ENCODE data around the gene LAMC2. TPM values are rescaled to one million over a fixed set of nuclear protein-coding genes. Genes with fewer than 3 reads are reported as not detected.

LAMC2 gene
- total and polyA plus RNA-seq, 2 of the 8 experiments (the other 6 are each of a cell fraction or from before 2014, with no cell fraction given): 4.6 to 12.9 TPM

GRCh38 chr1:183193963-183194525 is 8.0 kb downstream of the LAMC2 start:
- Histone ChIP-seq H2BK15ac (ENCODE audit: low read length) (no peak overlapping the region), H2BK12ac (ENCODE audit: low read depth, low read length) (no peak overlapping the region), H3K27ac (ENCODE audit: low read depth, low read length) (no peak overlapping the region), H3K4ac (replicated peaks; ENCODE audit: insufficient read length, low read depth, low read length) (no peak overlapping the region), H4K8ac (ENCODE audit: extremely low read depth, insufficient read depth, low read length) (no peak overlapping the region), H3K14ac (ENCODE audit: insufficient read length) (no peak overlapping the region), H3K18ac (ENCODE audit: extremely low read depth, low read length) (peak overlapping the region; percentile 56; the same call in 1 of the 2 replicates), H2BK20ac (ENCODE audit: low read length) (no peak overlapping the region; the same call in 1 of the 2 replicates), H3K36me3 (ENCODE audit: control insufficient read depth in 2 of 4, insufficient read depth in 4 of 4, low read length in 3 of 4) (no peaks in the 10 kb centered on the region), H2AK5ac (ENCODE audit: low read depth, low read length) (no peak overlapping the region), H2BK5ac (ENCODE audit: low read depth, low read length) (0 out of 2 replicates have a peak overlapping the region, but pooled peaks have one; percentile 54), H4K20me1 (replicated peaks in 1 of 2; ENCODE audit: control insufficient read depth in 1 of 2, insufficient read depth in 2 of 2, low read length in 2 of 2) (no peaks in the 10 kb centered on the region), H3K4me1 (replicated peaks in 1 of 4; ENCODE audit: control insufficient read depth in 3 of 4, insufficient read depth in 4 of 4, low read length in 3 of 4) (peaks cover 5 to 11% (median 8%) of the 10 kb centered on the region in 4 experiments; a peak in 6 of 7 replicates), H3K23me2 (ENCODE audit: low read depth, low read length) (no peaks in the 10 kb centered on the region), H3K23ac (ENCODE audit: insufficient read length) (no peak overlapping the region), H3K27me3 (replicated peaks in 1 of 4; ENCODE audit: control insufficient read depth in 3 of 4, extremely low read depth in 1 of 4, insufficient read depth in 3 of 4, low read length in 3 of 4) (no peaks in the 10 kb centered on the region), H3K79me2 (ENCODE audit: control insufficient read depth in 1 of 2, insufficient read depth in 2 of 2, low read length in 2 of 2) (no peaks in the 10 kb centered on the region), H3K9me3 (ENCODE audit: insufficient read depth in 2 of 2, low read depth in 1 of 2, low read length in 1 of 2) (no peaks in the 10 kb centered on the region), H3K4me2 (ENCODE audit: insufficient read depth in 1 of 2, low read depth in 2 of 2, low read length in 2 of 2) (no peak overlapping the region; a peak in 1 of 4 replicates), H2AFZ (ENCODE audit: low read length) (no peak overlapping the region), H4K91ac (replicated peaks; ENCODE audit: insufficient read length, low read length) (no peak overlapping the region), H4K5ac (ENCODE audit: insufficient read length, low read depth, low read length) (no peak overlapping the region), H2BK120ac (replicated peaks; ENCODE audit: low read depth, low read length) (no peak overlapping the region), H3K56ac (replicated peaks; ENCODE audit: insufficient read length, low read depth, low read length) (no peak overlapping the region), H3K79me1 (ENCODE audit: low read depth, low read length) (no peaks in the 10 kb centered on the region), H3K4me3 (ENCODE audit: extremely low read depth in 1 of 4, insufficient read depth in 2 of 4, low read depth in 3 of 4, low read length in 4 of 4) (no peak overlapping the region), H3K9ac (replicated peaks in 1 of 4; ENCODE audit: extremely low read depth in 1 of 4, low read depth in 3 of 4, low read length in 3 of 4) (no peak overlapping the region)
- ChIA-PET POLR2A (ENCODE audit: partially characterized antibody) (no interaction called here), CTCF (ENCODE audit: partially characterized antibody) (no interaction called here)
- DNase-seq (ENCODE audit: low read depth in 1 of 2, low spot score in 2 of 2) (no peak), FAIRE-seq (no peak)
- 78% methylated on average over 4 of the region's 4 CpGs; no CpG with 5 or more reads in 1 of the 2 experiments for WGBS, 2 experiments (ENCODE audit: extremely low coverage in 1 of 2, insufficient coverage in 1 of 2, insufficient read length in 1 of 2, insufficient replicate concordance in 2 of 2, low coverage in 1 of 2, low lambda C conversion rate in 2 of 2, missing lambda C conversion rate in 1 of 2)
- TF ChIP-seq CTCF (IDR thresholded peaks at IDR 0.05; ENCODE audit: control extremely low read depth in 1 of 3, insufficient read depth in 1 of 3, low read depth in 1 of 3, low read length in 3 of 3) (no peak), SUZ12 (IDR thresholded peaks at IDR 0.05; ENCODE audit: low read length) (no peak), TCF12 (IDR thresholded peaks at IDR 0.05; ENCODE audit: low read depth, low read length) (no peak), SIX5 (IDR thresholded peaks at IDR 0.05; ENCODE audit: low read depth, low read length) (no peak), MAFK (IDR thresholded peaks at IDR 0.05; ENCODE audit: low read depth, low read length) (no peak), BCL11A (IDR thresholded peaks at IDR 0.05; ENCODE audit: low read depth in 2 of 2, low read length in 2 of 2) (no peak), RBBP5 (IDR thresholded peaks at IDR 0.05; ENCODE audit: borderline replicate concordance, low read depth, low read length) (no peak), SIRT6 (IDR thresholded peaks at IDR 0.05; ENCODE audit: low read length) (no peak), RFX5 (IDR thresholded peaks at IDR 0.05; ENCODE audit: borderline replicate concordance, low read depth, low read length) (no peak), ZNF274 (IDR thresholded peaks at IDR 0.05; ENCODE audit: borderline replicate concordance, extremely low read depth, low read length) (no peak), E2F6 (IDR thresholded peaks at IDR 0.05) (no peak)
